Ecto neural progenitor cell (in vitro differentiated cells): ENCODE measurements around the gene CNTN5.

Experiments
- DNase-seq: peaks from one replicate; pipeline ENCODE4 v3.0.0-alpha.2; 2018; ENCODE audit warnings: low spot score

CNTN5 gene

GRCh38 chr11:99932684-99933083, 911.9 kb downstream of the CNTN5 start:
- DNase-seq: no peak

GRCh38 chr11:99934008-99934407, 913.3 kb downstream of the CNTN5 start:
- no peak for DNase-seq

DNA sequence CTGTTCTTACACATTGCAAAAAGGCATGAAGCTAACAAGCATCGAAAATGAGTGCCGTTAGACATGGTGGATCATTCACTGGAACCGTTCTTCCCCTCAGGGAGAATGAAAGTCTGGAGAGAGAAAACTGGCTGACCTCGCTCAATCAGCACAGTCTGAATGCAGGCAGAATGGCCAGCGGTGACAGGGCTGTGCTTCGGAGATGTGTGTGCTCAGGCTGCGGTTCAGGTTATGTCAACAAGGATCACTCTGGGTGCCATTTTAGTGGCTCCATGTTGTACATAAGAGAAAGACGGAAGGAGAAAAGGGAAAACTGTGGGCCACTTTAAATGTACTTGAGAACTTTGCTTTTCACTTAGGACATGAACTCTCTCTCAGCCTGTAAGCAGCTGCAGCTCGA, 916.6 kb downstream of the CNTN5 start:
- DNase-seq: no peak

GRCh38 chr11:99952816-99953215, 932.1 kb downstream of the CNTN5 start:
- no peak for DNase-seq

DNA sequence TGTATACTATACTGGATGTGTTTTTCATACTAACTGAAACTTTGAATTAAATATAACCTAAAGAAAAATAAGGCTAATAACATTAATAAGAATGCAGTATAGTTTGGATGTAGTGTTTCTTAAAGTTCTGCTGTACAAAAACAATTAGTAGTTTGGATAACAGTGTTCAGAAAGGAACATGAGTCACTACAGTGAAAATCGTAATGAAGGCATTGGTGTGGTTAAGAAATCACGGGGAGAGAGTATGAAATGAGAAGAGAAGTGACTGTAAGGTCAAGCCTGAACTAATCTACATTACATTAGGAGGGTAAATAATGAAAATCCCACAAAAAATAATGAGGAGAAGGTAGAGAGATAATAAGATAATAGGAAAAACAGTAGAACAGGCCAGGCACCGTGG, 939.8 kb downstream of the CNTN5 start:
- DNase-seq: no peak

GRCh38 chr11:99968336-99968735, 947.6 kb downstream of the CNTN5 start:
- no peak for DNase-seq

DNA sequence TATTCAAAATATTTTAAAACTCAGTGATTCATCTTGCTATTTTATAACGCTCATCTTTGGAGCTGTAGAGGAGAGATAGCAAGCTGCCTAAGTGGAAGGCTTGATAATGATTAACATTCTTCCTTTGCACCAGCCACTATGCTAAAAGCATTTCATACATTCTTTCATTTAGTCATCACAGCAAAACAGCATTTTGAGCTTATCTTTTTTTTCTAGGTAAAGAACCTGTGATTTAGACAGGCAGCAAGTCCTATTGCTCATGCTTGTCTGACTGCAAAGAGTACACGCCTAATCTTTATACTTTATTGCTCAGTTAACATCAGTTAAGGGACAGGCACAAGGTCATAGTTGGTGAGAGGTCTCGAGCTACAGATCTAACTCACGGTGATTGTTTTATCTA, 953.2 kb downstream of the CNTN5 start:
- no peak for DNase-seq

- DNase-seq: no peak
These were observed 958.3 kb downstream of the CNTN5 start for GRCh38 chr11:99979042-99979441.

DNA sequence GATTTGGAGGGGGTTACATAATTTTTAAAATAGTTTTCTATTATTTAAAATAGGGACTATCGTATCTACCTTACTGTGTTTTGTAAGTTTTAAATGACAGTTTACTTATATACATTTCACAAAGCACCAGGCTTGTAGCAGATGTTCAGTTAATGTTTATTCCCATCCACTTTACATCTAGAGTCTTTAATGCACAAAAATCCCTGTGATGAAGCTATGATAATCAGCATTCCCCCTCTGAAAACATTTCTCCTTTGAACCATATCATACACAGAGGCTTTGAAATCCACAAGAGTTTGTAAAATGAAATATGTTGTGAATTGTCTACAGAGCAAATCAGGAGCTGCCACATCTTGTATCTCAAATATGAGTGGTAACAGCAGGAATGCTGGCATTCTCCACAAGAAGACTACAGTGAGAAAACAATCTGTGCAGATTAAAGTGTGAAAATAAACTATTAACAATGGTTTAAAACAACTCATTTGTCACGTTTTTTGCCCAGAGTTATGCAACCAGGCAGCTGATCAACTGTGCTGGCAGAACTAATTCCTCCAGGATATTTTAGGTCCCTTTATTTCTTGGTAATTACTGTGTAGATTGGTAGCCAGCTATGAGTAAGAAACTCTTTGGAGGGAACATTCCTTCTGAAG, 967.2 kb downstream of the CNTN5 start:
- no peak for DNase-seq

GRCh38 chr11:99988471-99988837, 967.7 kb downstream of the CNTN5 start:
- DNase-seq: no peak

- DNase-seq: no peak
These were observed 983.2 kb downstream of the CNTN5 start for GRCh38 chr11:100003985-100004384.

DNA sequence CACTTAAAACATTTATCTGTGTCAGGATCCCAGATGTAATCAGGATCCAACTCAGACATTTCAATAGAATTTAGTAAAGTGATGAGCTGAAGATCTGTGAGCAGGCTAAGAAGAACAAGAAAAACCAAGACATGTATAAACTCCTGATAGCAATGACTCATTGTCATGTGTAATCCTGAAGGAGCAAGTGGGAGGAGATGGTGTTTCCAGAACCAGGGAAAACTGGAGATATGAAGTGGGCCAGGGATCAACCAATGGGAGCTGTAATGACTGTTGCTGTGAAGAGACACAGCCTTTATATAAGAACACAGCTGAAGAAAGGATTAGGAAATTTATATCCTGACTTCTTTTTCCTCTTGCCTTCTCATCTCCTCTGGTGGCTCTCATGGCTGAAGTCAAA, 983.8 kb downstream of the CNTN5 start:
- DNase-seq: no peak

DNA sequence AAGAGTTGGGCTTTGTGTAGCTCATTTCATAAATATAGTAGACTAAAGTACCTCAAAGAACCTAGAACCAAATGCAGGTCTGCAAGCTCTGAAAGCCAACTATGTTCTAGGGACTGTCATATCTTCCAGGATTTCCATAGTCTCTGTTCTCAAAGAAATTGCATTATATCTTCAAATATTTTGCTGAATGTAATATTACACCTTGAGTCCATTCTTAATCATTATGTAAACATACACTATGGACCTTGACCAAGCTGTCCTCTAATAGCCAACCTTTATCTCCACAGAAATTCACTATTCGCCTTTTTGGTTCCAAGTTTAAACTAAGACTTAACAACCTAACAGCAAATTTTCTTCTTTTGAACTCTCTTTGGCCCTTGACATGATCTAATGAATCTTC, 987.7 kb downstream of the CNTN5 start:
- no peak for DNase-seq

- no peak for DNase-seq
These were observed 989.0 kb downstream of the CNTN5 start for GRCh38 chr11:100009728-100010127.

- DNase-seq: no peak
These were observed 989.6 kb downstream of the CNTN5 start for GRCh38 chr11:100010393-100010792.

- no peak for DNase-seq
These were observed 990.9 kb downstream of the CNTN5 start for GRCh38 chr11:100011697-100012096.

- DNase-seq: no peak
These were observed 992.3 kb downstream of the CNTN5 start for GRCh38 chr11:100013011-100013410.

DNA sequence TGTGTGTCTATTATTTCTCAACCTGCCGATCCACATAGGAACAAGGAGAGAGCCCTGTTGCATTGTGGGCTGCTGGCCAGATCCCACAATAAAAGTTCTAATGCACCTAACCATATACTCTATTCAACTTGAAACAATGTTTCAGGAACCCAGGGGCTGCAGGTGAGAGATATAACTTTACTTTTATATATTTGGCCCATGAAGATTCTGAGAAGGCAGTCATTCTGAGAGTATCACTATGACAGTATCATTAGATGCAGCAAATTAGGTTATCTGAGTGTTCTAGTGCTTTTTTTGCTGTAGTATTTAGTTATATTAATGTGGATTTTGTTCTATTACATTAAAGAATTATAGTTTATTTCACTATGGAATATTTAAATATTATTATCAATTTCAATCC, 1011.2 kb downstream of the CNTN5 start:
- DNase-seq: no peak

GRCh38 chr11:100061006-100061405, 1040.3 kb downstream of the CNTN5 start:
- DNase-seq: no peak

DNA sequence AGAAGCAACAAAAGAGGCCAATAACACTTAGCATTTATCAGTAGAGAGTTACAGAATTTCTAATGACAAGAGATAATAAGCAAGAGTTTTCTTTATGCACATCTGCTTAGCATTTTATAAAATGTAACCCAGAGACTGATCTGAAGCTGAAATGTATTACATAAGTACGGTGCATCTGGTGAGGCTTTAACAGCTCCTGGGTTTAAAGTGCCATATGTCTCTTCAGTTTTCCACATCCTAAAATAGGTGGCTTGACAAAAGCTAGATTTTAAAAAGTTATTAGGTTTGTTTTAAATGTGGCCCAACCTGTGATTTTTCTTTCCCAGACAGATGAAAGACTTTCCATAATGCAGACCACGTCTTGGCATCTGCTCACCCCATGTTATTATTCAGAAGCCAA, 1045.7 kb downstream of the CNTN5 start:
- no peak for DNase-seq

- DNase-seq: no peak
These were observed 1047.4 kb downstream of the CNTN5 start for GRCh38 chr11:100068116-100068515.

- DNase-seq: no peak
These were observed 1051.4 kb downstream of the CNTN5 start for GRCh38 chr11:100072131-100072530.

GRCh38 chr11:100080381-100080780, 1059.6 kb downstream of the CNTN5 start:
- no peak for DNase-seq

GRCh38 chr11:100080821-100081220, 1060.1 kb downstream of the CNTN5 start:
- no peak for DNase-seq

- no peak for DNase-seq
These were observed 1072.9 kb downstream of the CNTN5 start for GRCh38 chr11:100093698-100094097.
